Activated CD4-positive, CD25-positive, alpha-beta regulatory T cell (primary cell): ENCODE data around the gene ADAT3.

Source experiments
- DNase-seq, 4 experiments: peaks; one replicate each; lab custom pipeline; 2025; lab: John Stamatoyannopoulos, UW

ADAT3 gene

DNA sequence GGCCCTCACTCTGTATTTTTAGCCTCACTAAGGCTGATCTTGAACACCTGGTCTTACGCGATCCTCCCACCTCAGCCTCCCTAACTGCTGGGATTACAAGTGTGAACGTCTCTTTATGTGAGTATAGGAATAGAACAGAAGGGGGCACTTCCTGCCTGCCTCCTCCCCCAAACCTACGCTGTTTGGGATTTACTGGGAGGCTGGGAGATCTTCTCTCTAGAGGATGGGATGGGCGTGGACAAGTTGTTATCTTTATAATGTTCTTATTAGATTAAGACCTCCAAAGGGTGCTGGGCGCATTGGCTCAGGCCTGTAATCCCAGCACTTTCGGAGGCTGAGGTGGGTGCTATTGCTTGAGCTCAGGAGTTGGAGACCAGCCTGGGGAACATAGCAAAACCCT lies 32.9 kb downstream of the ADAT3 start:
- DNase-seq: no peak

DNA sequence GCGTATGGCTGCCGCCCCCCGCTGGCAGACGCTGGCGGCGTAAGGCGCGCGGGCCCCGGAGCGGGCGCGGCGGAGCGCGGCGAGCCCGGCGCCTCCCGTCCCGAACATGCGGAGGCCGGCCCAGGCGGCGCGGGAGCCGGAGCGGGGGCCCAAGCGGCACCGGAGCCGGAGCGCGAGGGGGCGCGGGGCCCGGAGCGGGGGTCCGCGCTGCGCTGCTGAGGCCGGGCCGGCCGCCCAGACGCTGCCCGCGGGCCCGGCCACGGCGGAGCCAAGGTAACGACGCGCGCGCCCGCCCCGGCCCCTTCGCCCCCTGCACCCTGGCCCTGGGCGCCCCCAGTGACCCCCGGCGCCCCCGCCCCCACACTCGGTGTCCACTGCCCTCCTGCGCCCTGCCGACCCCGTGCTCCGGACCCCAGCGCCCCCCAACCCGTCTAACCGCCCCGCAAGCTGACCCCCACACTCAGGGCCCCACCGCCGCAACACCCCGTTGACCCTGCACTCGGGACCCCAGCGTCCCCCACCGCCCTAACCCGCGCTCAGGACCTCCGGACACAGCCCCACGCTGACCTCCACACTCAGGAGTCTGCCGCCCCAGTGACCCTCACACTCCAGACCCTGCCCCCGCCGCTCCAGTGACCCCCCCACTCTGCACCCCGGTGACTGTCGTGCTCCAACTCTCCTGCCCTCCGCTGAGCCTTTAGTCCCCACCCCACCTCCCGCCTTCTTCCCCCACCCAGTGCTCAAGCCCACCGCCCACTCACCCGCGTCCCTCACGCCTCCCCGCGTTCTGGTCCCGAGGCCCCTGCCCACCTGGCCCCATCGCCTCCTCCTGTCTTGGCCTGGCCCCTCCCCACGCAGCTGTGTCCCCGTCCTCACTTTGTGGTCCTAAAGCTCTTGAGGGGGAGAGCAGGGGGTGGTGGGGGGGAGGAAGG lies 36.2 kb downstream of the ADAT3 start, which contains the start of gene CSNK1G2:
CSNK1G2 (plus strand) TSS at position 27 of the 932 bp plus-strand sequence. CDS start 28,601 bp downstream, outside the sequence.
- peak in 1 of 4 experiments; percentile 28 for DNase-seq

DNA sequence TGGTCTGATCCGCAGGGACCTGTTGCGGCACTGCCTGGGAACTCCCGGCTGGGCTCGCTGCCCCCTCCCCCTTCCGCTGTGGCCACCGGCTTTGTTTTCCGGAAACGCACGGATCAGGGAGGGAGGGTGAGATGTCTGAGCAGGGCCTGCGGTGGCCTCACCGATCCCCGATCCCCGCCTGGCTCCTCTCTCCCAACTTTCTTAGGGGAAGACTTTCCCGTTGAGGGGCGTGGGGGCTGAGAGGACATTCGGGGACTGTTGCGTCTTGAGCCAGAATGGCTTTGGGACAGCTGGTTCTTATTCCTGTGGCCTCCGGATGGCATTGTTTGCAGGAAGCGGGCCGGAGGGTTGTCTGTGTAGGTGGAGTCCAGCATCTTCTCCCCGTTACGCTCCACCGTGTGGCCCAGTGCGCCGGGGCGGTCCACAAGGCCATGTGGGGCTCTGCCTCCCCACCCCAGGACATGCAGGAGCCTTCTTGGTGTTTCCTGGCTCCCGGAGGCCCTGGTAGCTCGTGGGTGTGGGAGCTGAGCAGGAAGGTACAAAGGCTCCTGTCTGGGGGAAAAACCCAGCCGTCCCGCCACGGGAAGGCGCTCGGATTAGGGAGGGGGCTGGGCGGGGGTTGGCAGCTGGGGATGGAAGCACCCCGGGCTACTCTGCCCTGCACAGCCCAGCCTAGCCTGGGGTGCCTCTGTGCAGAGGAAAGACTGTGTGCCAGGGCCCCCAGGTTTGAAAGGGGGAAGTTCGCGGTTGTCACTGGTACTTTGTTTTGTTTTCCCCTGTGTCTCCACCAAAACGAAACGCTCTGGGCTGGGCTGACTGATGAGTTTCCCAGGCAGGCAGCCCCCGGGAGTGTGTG lies 37.1 kb downstream of the ADAT3 start:
- DNase-seq: peak in 2 of 4 experiments; percentile 25 to 36

DNA sequence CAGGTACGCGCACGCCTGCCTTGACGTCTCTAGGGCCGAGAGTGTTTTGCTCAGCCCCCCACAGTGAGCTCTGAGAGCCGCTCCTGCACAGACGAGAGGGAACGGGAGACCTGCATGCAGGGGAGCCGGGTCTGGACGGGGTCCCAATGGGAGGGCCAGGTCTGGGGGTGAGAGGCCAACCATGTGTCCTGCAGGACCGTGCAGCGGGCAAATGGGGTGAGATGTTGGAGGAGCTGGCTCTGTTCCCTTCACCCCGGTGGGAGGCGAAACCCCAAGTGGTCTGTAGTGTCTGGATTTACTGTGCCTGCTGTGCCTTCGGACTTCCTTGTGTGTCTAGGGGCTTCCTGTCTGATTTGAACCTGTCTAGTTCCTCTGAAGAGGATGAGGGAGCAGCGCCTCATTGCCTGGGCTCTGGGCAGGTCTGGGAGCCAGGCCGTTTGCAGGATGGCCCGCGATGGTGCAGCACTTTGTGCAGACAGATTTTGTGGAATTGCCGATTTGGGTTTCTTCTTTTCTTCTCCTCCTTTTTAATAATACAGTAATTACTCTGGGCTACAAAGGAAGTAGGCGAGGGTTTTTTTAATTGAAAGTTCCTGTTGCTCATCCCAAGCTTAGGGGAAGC lies 37.8 kb downstream of the ADAT3 start:
- no peak for DNase-seq

DNA sequence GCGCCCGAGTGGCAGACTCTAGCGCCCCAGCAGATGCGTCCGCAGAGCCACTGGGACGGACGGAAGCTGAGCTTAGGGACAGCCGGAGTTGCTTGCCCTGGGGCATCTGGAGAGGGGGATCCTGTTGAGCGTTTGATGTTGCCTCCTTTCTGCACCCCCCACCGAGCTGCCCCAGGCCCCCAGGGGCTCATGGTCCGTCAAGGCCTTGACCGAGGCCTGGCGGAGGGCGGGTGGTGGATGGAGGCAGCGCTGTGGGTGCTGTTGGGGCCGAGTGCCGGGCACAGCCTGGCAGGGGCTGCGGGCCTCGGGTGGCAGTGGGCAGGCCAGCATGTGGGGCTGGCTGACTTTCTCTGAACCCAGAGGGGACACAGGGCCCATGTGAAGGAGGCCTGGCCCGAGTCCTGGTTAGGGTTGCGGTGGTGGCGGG lies 38.5 kb downstream of the ADAT3 start:
- no peak for DNase-seq

DNA sequence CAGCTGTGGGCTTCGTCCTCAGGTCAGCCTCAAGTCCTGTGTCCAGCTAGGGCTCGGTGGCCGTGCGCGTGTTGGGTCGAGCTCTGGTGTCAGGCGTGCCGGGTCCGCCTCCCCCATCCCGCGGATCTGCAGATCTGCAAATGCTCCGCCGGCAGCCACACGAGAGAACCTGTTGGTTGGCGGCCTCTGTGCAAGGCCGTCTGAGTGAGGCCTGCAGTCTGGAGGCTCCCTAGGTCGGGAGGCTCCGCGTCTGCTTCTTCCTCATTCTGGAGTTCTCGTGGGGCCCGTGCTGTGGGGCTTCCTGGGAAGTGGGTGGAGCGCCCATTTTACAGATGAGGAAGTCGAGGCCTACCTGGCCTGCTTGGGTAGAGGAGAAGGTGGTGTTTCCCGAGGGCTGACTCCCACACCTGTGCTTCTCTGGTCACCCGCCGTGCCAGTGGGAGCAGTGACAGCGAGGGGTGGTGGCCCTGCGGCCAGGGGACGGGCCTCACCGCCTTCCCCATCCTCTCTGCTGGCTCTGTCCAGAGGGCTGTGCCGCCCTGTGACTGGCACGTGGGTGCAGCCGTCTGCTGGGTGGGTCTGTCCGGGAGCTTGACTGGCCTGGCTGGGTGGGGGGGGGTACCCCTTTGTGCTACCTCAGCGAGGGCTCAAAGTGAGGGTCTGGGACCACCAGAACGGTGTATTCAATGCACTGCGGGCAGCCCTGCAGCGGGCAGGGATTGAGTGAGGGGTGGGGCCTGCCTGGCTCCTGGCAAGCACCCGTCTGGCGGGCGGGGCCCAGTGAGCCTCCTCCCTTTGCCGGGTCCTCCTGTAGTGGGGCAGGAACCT lies 39.1 kb downstream of the ADAT3 start:
- DNase-seq: no peak

DNA sequence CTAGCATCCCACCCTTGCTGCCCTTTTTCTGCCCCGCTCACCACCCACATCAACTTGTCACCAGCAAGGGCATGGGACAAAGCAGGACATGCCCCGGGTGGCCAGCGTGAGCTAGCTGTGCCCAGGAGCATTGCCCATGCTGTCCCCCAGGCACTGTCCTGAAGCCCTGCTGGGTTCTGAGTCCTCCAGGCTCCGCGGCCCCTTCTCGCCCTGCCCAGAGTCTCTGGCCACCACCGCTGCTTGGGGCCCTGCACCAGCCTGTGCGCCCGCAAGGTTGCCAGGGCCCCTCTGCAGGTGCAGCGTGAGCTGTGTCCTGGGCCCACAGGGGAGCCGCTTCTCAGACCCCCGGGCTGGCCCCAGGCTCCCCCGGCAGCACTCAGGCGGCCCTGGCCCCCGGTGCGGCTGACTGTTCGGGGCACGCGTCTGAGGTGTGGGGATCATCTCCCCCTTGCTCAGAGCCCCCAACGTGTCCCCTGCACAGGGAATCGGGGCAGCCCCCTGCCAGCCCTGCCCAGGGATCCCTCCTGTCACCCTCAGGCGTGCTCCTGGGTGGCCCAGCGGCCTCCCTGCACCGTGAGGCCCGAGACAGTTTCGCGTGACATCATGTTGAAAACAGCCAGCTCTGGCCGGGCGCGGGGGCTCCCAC lies 39.8 kb downstream of the ADAT3 start:
- no peak for DNase-seq

DNA sequence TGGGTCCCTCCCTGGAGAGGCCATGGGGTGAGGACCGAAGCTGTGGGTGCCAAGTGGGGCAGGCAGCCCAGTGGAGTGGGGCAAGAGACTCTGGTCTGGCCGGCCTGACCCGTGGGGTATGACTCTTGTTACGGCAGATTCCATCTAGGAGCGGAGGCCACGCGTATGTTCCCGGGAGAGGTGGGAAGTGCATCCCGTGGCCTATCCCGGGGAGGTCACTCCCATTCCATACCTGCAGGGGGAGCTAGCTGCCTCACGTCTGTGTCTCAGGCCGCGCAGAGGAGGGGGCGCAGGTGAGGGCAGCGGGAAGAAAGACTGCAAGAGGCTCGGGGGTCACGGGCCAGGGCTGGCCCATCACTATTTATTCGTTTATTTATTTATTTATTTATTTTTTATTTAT lies 40.7 kb downstream of the ADAT3 start:
- no peak for DNase-seq

DNA sequence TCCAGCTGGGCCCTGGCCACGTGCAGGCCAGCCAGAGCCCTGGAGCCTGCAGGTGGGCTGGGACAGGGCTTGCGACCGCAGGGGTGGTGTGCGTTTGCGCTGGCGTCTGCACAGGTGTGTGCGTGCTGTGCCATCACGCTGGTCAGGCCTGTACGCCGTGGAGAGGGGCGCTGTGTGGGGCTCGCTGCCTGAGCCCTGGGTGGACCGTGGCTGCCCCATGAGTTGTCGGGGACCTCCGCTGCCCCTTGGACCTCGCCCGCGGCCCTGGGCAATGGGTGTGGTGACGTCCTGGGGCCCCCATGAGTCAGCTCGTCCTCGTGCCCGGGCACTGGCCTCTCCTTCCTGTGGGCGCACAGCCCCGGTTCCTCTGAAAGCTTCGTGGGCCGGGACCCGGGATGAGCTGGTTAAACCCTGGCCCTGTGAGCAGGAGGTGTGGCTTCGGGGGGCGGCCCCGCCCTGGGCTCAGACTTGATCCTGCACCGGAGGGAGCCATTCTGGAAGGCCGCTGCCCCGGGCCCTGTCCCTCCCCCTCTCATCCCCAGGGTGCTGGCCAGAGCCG lies 42.5 kb downstream of the ADAT3 start:
- DNase-seq: no peak

DNA sequence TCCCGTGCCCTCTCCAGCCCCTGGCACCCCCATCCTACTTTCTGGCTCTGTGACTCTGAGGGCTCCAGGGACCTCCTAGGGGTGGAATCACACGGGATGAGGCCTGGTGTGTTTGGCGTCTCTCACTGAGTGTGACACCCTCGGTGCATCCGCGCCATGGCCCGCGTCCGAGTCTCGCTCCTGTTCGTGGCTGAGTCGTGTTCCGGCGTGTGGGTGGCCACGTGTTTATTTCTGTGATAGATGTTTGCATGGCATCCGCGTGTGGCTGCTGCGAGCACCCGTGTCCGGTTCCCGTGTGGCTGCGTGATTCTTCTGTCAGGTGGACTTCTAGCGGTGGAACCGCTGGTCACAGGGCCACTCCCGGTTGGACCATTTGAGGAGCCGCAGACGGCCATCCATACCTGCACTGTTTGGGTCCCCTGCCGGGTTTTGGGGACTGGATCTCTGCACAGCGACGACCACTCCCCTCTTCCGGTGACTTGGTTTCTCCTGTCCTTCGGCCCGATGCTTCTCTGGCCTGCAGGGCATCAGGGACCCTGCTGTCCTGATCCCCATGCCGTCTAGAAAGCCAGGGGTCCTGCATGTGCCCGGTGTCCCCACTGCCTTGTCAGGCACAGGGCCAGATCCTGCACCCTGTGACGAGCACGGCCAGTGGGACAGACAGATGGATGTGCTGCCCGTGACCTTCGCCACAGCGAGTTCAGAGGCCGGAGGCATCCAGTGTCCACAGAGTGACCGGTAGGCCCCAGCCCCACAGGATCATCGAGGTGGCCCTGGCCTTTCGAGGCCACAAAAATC lies 44.3 kb downstream of the ADAT3 start:
- no peak for DNase-seq

DNA sequence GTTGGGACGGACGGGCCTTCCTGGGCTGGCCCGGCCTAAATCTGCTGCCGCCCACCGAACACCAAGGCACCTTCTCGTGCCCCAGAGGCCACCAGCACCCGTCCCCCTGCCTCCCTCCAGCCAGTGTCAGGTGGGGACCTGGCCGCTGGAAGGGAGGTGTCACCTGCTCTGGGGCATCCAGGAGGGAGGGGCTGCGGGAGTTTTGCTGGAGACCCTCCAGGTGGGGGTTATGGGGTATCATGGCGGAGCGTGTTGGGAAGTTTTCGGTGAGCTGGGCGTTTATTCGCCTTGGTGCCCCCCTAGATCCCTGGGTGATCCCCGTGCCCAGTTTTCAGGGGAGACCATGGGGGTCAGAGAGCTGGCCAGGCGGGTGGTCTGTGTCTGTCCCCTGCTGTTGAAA lies 45.4 kb downstream of the ADAT3 start:
- DNase-seq: no peak

DNA sequence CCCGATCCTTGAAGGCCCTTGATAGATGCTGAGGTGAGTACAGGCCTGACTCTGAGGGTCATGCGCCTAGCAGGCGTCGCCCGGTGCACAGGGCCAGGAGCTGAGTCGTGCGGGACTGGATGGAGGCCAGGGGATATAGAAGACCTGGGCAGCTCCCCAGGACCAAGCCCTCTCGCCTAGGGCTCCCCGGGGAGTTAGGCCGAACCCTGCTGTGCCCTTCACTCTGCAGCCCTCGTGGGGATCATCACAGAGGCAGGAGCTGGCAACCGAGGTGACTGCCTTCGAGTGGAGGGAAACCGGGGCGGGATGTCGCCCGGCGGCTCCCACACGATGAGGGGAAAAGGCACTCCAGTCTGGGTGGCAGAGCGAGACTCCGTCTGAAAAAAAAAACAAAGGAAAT lies 47.4 kb downstream of the ADAT3 start:
- no peak for DNase-seq

DNA sequence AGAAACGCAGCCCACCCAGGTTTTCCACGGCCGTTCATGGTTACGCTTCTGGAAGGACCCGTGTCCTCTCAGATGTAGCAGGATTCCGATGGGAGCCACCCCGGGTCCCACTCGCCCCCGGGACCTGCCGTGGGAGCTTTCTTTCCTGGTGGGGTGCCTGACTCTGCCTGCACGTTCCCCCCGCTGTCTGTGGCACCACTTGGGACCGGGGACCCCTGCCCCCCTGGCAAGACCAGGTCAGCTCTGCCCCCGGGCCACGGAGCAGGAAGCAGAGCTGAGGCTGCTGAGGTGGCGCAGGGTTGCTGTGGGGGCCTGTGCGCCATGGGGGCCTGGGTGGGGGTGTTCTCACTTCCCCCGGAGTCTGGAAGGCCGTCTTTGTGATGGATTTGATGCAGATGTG lies 47.8 kb downstream of the ADAT3 start:
- DNase-seq: no peak

DNA sequence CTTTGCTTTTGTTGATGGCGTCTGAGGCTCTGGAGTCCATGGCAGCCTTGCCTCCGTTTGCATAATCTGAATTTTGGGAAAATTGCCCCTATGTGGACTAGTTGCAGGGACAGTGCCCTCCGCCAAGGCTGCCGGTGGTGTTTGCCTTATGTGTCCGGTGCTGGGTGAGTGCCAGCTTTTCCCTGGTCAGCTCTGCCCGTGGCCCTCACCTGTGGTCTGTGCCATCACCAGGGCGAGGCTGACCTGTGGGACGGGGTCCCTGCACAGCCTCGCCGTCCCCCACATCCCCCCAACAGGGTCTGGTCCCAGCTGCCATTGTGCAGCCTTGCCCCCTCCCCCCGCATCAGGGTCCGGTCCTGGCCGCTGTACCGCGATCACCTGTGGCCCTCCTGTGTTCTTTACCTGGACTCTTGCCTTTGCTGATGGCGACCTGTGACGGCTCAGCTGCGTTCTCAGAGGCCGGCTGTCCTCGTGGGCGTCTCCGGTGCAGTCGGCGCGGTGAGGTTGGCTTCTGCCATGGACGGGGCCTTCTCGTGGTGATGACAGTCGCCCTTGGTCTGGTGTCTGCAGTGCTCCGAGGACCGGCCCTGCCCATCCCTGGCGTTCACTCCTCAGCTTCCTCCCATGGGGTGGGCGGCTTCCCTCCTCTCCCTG lies 48.4 kb downstream of the ADAT3 start:
- DNase-seq: no peak

DNA sequence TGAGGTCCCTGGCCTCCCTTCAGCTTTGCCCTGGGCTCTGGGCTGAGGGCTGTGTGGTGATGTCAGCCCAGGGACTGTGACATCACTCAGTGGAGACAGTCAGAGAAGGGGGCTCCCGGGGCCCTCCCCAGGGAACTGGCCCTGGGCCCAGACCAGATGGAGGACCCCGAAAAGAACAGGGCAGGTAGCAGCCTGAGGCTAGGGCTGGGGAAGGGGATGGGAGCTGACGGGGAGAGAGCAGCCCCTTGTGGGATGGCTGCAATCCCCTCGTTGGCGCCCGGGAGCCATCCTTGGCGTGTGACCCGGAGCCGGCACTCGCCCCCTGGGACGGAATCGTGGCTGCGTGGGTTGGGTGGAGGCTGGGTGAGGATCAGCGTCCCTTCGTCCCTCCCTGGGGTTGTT lies 49.3 kb downstream of the ADAT3 start:
- DNase-seq: no peak

DNA sequence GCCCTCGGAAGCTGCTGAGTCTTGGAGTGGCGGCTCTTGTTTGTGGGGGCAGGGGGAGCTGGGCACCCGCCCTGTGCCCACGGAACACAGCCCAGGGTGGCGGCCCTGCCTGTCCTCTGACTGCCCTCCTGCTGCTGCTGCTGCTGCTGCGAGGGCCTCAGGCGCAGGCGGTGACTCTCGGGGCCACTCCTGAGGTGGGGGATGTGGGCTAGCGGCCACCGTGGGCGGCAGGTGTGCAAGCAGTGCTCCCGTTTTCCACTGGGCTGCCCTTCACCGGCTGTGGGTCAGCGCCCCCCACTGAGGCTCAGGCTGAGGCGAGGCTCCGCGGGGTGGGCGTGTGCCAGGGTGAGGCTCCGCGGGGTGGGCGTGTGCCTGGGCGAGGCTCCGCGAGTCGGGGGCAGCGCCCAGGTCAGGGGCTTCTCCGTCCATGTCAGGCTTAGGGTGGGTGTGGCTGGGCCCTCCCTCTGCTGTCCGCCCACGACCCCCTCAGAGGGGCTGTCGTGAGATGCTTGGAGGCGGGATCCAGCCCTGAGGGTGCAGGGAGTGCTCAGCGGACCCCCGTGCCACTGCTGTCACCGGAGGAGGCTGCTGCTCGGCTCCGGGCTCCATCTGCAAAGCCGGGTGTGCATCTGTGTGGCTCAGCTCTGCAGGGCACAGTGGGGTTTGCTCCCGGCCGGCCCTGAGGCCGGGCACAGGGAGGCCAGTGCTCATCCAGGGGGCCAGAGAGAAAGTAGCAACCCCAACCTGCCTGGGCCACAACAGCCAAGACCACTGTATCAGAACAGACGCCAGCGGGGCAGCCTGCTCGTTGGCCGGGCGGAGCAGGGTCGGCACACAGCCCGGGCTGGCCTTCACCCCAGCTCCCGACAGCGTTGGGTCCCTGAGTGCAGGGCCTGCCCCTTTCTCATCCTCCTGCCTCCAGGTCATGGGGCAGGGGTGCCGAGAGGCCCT lies 50.2 kb downstream of the ADAT3 start:
- DNase-seq: no peak

DNA sequence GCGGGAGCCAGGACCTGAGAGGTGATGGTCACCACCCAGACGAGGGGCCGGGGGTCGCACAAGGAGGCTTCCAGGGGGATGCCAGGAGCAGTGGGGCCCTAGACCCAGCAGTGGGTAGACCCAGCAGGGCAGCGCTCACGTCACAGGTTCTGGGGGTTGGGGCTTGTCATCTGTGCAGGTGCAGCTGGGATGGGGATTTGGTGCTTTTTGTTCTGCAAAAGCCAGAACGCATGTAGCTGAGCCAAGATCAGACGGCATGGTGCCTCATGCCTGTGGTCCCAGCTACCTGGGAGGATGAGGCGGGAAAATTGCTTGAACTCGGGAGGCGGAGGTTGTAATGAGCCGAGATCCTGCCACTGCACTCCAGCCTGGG lies 50.9 kb downstream of the ADAT3 start:
- no peak for DNase-seq

DNA sequence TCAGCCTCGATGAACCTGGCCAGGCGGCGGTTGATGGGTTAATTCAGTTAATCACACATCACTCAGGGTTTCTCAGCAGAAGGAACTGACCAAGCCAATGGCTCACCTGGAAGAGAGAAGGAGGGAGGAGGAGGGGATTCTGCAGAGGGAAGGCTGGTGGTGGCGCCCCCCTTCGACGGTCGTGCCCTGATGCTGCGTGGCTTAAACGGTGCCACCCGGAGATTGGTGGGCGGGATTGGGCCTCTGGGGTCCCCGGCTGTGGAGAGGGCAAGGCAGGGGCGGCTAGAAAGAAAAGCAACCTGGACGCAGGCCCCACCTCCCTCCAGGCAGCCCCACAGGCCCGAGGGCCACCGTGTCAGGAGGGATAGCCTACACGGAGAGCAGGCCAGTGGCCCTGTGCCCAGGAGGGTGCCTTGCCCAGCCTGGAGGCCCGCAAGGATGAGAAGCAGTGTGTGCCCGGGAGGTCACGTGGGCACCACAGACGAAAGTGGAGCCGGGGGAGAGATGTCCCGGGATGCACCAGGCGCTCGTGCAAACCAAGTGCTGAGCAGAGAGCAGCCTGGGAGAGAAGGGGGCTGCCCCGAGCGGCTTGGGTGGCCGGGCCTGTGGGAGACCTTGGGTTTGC lies 51.8 kb downstream of the ADAT3 start:
- DNase-seq: no peak
